GM12864 (cell line): ENCODE results near the gene FOXP2.

ENCODE experiments used
- DNase-seq: peaks from one replicate; pipeline ENCODE4 v3.0.0-alpha.2; 2011; ENCODE audit warnings: low read depth
- H3K4me3 ChIP-seq: 2 replicates; pipeline ENCODE4 v1.5.1; 2011; ENCODE audit warnings: mild to moderate bottlenecking, low read depth, low read length, control low read depth
- CTCF ChIP-seq: IDR thresholded peaks from 2 replicates; pipeline ENCODE4 v1.5.1; 2011; ENCODE audit warnings: low read depth, mild to moderate bottlenecking, moderate library complexity, low read length, control low read depth, inconsistent platforms; ENCODE audit errors: missing control alignments

The FOXP2 gene

GRCh38 chr7:114700247-114700928, 285.8 kb downstream of the FOXP2 start:
- DNase-seq = no peak
- no peak for TF ChIP-seq CTCF
- H3K4me3 ChIP-seq = no peak overlapping the region

DNA sequence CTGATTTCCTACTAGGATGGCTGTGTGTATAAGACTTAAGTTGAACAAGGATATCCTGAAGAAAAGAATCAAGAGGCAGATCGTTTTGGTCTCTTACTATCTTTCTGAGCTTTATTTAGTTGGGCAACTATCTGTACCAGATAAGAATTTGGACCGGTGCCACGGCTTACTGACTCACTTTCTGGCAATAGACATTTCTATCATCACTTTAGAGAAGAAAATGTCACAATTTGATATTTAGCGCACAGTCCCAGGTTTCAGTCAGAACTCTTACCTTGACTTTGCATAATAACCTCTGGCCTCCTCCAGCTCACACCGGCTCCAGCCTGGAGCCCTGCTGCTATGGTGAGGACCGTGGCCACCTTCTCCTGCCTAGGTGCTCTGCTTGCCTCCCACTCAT, 289.1 kb downstream of the FOXP2 start:
- H3K4me3 ChIP-seq = no peak overlapping the region
- no peak for TF ChIP-seq CTCF
- DNase-seq = no peak

DNA sequence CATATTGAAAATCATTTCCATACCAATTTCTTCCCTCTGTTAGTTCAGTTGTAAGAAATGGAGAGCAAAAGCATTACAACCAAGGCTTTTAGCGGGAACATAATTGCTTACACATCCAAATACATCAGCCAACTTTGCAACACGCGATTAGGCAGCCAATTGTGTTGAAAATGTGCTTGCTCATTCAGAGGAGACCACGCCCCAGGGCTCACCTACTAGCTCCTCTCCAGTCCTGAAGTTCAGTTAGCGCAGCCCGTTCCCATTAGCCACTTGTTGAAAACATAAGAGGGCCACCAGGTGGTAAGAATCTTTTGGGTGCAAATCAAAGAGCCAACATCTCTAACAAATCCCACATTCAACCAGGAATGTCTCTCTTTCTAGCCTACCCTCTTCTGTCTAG, 294.0 kb downstream of the FOXP2 start:
- DNase-seq = no peak
- no peak for TF ChIP-seq CTCF
- no peak overlapping the region for H3K4me3 ChIP-seq

DNA sequence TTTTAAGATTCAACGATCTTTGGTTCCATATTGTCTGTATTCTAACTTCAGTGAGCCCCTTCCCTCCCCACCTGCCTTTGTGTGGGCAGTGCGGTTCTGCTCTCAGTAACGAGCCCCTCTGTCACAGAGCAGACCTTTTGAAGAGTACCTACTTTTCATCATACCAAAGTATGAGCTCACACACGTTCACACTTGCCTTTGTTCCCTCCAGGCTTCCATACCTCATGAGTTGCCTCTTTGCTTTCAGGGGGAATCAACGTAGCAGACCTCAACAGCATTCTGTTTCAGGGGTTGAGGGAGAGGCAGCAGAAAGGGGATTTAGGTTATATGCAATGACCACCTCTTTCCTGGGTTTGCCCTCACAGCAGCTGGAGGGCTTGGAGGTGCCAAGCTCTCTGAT, 295.9 kb downstream of the FOXP2 start:
- DNase-seq = no peak
- no peak overlapping the region for H3K4me3 ChIP-seq
- TF ChIP-seq CTCF = no peak

GRCh38 chr7:114711241-114711640, 296.6 kb downstream of the FOXP2 start:
- no peak for DNase-seq
- H3K4me3 ChIP-seq = no peak overlapping the region
- no peak for TF ChIP-seq CTCF

GRCh38 chr7:114715907-114716306, 301.3 kb downstream of the FOXP2 start:
- DNase-seq = no peak
- no peak for TF ChIP-seq CTCF
- H3K4me3 ChIP-seq = no peak overlapping the region

DNA sequence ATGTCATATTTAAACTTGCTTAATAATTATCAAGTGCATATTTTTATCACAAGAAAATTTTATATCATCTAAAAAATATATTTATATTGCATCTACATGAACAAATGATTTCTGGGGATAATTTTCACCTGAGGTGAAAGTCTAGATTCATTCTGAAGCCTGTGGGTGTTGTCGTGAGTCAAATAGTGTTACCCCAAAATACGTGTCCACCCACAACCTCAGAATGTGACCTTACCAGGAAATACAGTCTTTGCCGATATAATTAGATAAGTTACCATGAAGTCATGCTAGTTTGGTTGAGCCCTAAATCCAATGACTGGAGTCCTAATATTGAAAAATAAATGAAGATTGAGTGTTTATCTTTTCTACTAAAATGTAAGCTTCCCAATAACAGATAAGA, 304.2 kb downstream of the FOXP2 start:
- no peak overlapping the region for H3K4me3 ChIP-seq
- peak; percentile 21 for DNase-seq
- no peak for TF ChIP-seq CTCF
